ENCODE measurements around the gene NUDT16L1.

The NUDT16L1 gene

DNA sequence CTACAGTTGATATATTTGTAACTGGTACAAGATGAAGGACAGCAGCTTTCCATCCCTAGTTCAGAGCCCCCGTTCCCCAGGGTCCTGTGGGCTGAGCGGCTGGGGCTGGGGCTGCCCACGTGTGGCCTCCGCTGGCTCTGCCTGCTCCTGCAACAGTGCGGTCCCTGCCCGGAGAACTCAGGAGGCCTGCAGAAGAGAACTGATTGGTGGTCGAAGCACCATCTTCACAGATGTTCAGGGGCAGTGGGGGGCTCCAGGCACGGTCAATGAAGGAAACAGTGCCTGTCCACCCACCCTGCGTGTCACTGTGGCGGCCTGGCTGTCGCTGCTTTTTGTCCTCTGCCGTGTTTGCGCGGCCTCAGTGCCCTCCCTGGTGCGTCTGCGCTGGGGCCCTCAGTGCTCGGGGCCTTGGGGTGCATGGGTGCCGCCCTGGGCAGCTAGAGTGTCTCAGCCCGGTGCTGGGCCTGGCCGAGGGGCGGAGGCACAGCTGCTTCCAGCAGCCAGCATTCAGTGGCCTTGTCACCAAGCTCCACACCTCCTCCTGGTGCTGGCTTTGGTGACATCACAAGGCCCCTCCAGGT is 4.2 kb upstream of the NUDT16L1 start:
- H3K27ac ChIP-seq (ENCODE audit: low read depth, low read length): no peak overlapping the region
- H3K36me3 ChIP-seq (ENCODE audit: control insufficient read depth in 5 of 5, insufficient read depth in 5 of 5, low read length in 5 of 5): peaks cover 0 to 57% (median 51%) of the 10 kb centered on the region in 5 donors

DNA sequence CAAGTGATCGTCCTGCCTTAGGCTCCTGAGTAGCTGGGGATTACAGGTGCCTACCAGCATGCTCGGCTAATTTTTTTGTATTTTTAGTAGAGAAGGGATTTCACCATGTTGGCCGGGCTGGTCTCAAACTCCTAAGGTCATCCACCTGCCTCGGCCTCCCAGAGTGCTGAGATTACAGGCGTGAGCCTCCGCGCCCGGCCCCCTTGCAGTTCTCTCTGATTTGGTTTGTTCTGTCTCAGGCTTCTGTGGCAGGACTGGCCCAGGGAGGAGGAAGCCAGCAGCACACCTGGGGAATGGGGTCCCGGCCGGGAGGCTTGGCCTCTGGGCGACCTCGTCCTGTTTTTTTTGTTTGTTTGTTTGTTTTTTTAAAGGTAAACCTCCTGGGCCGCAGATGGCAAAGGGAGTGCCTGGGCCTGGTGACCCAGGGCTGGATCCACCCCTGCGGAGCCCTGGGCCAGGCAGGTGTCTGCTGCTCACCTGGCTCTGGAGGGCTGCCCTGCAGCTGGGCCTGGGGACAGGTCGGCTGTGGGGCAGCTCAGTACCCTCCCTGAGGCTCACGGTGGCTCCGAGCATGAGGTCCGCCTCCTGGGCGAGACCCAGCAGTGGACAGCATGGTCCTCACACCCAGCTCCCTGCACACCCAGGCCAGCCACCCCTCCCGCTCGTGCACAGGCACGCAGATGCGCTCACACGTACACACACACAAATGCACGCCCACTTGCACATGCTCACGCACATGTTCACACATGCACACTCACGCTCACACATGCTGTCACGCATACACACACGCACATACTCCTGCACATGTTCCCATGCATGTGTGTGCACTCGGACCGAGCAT is 3.3 kb upstream of the NUDT16L1 start:
- no peak overlapping the region for H3K27ac ChIP-seq (ENCODE audit: low read depth, low read length)
- H3K4me1 ChIP-seq (ENCODE audit: control insufficient read depth in 5 of 5, insufficient read depth in 5 of 5, low read length in 5 of 5): peaks cover 3 to 46% (median 30%) of the 10 kb centered on the region in 5 donors
- H3K9ac ChIP-seq (ENCODE audit: low read length in 5 of 5): no peak overlapping the region
- no peak overlapping the region for H3K4me3 ChIP-seq (ENCODE audit: low read depth in 1 of 5, low read length in 5 of 5)
- H3K9me3 ChIP-seq (ENCODE audit: control insufficient read depth in 5 of 5, low read length in 5 of 5): no peaks in the 10 kb centered on the region
- peaks cover 0 to 51% (median 42%) of the 10 kb centered on the region in 5 donors for H3K36me3 ChIP-seq (ENCODE audit: control insufficient read depth in 5 of 5, insufficient read depth in 5 of 5, low read length in 5 of 5)
- no peaks in the 10 kb centered on the region for H3K27me3 ChIP-seq (ENCODE audit: control insufficient read depth in 5 of 5, insufficient read depth in 4 of 5, low read length in 5 of 5)

More for the DNA sequence above, 4.2 kb upstream of the NUDT16L1 start:
- Histone ChIP-seq H3K4me3 (ENCODE audit: low read depth in 1 of 5, low read length in 5 of 5) (no peak overlapping the region), H3K9ac (ENCODE audit: low read length in 5 of 5) (no peak overlapping the region), H3K27me3 (ENCODE audit: control insufficient read depth in 5 of 5, insufficient read depth in 4 of 5, low read length in 5 of 5) (no peaks in the 10 kb centered on the region), H3K4me1 (ENCODE audit: control insufficient read depth in 5 of 5, insufficient read depth in 5 of 5, low read length in 5 of 5) (peaks cover 3 to 38% (median 22%) of the 10 kb centered on the region in 5 donors), H3K9me3 (ENCODE audit: control insufficient read depth in 5 of 5, low read length in 5 of 5) (no peaks in the 10 kb centered on the region)

DNA sequence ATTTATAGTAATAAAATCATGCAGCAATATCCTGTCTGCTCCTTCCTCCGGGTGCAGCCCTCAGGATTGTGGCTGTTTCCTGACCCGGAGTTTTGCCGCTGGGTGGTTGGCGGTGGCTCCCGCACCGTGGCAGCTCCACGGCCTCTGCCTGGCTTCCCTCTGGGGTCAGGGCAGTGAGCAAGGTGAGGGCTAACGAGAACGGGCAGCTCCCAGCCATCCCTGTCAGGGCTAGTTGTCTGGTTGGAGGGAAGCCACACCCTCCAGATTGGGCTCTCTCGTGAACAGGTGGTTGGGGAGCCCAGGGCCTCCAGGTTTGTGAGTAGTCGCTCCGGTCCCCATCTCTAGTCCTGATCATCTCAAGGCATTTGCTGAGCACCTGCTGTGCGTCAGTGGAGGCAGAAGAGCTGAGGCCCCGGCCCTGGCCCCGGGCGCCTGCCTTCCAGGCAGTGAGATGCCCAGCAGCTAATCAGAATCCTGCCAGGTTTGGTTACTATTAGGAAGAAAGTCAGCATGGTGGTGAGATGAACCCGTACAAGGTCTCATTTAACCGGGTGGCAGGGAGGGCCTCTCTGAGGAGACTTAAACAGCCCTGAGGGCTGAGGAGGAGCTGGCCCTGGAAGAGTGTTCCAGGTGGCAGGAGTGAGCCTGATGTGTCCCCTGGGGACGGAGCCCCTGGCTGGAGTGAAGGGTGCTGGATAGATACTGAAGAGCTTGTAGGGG is 2.3 kb upstream of the NUDT16L1 start:
- H3K9me3 ChIP-seq (ENCODE audit: control insufficient read depth in 5 of 5, low read length in 5 of 5): no peaks in the 10 kb centered on the region
- no peak overlapping the region for H3K9ac ChIP-seq (ENCODE audit: low read length in 5 of 5)
- peaks cover 3 to 56% (median 41%) of the 10 kb centered on the region in 5 donors for H3K4me1 ChIP-seq (ENCODE audit: control insufficient read depth in 5 of 5, insufficient read depth in 5 of 5, low read length in 5 of 5)
- no peak overlapping the region for H3K4me3 ChIP-seq (ENCODE audit: low read depth in 1 of 5, low read length in 5 of 5)
- no peaks in the 10 kb centered on the region for H3K27me3 ChIP-seq (ENCODE audit: control insufficient read depth in 5 of 5, insufficient read depth in 4 of 5, low read length in 5 of 5)
- H3K36me3 ChIP-seq (ENCODE audit: control insufficient read depth in 5 of 5, insufficient read depth in 5 of 5, low read length in 5 of 5): peaks cover 0 to 50% (median 38%) of the 10 kb centered on the region in 5 donors
- H3K27ac ChIP-seq (ENCODE audit: low read depth, low read length): no peak overlapping the region

- Histone ChIP-seq H3K4me3 (ENCODE audit: low read depth in 1 of 5, low read length in 5 of 5) (no peak overlapping the region), H3K9ac (ENCODE audit: low read length in 5 of 5) (no peak overlapping the region), H3K27ac (ENCODE audit: low read depth, low read length) (no peak overlapping the region), H3K27me3 (ENCODE audit: control insufficient read depth in 5 of 5, insufficient read depth in 4 of 5, low read length in 5 of 5) (no peaks in the 10 kb centered on the region), H3K36me3 (ENCODE audit: control insufficient read depth in 5 of 5, insufficient read depth in 5 of 5, low read length in 5 of 5) (peaks cover 0 to 50% (median 33%) of the 10 kb centered on the region in 5 donors), H3K4me1 (ENCODE audit: control insufficient read depth in 5 of 5, insufficient read depth in 5 of 5, low read length in 5 of 5) (peaks cover 3 to 64% (median 45%) of the 10 kb centered on the region in 5 donors), H3K9me3 (ENCODE audit: control insufficient read depth in 5 of 5, low read length in 5 of 5) (no peaks in the 10 kb centered on the region)
These were observed 1.5 kb upstream of the NUDT16L1 start for GRCh38 chr16:4691666-4692412.

DNA sequence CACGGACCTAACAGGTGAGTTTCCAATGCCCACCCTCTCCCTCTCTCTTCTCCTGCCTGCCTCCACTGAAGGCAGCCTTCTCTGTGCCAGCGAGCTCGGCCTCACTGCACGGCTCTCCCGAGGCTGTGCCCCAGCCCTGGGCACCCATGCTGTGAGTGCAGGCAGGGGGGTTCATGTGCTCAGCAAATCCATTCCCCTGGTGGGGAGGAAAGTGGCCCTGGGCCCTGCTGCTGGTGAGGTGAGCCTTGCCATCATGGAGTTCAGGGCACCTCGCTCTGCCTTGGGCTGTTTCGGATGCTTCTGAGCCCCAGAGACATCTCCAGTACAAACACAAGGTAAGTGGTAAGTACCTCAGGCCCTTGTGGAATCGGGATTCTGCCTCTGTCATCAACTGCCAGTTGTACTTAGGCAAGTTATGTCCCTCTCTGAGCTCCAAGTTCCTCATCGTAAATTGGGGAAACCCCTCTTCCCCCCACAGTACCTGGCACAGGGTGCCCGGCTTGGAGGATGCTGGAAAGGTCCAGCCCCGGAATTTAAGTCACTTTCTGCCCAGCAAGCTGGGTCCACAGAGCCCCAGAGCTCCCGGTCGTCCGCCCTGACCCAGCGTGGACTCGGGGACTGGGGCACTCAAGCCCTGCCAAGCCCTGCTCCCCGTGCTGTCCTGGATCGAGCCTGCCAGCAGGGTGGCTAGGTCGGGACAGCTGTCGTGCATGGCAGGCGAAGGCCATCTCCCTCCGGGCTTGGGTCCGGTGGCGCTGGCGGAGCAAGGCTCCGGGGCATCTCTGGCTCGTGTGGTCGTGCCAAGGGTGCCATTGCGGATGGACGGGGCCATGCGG is 684 bp upstream of the NUDT16L1 start:
- H3K27ac ChIP-seq (ENCODE audit: low read depth, low read length): no peak overlapping the region
- H3K4me3 ChIP-seq (ENCODE audit: low read depth in 1 of 5, low read length in 5 of 5): peak overlapping the region; percentile 7 to 94 (median 68)
- no peaks in the 10 kb centered on the region for H3K27me3 ChIP-seq (ENCODE audit: control insufficient read depth in 5 of 5, insufficient read depth in 4 of 5, low read length in 5 of 5)
- peaks cover 0 to 51% (median 37%) of the 10 kb centered on the region in 5 donors for H3K36me3 ChIP-seq (ENCODE audit: control insufficient read depth in 5 of 5, insufficient read depth in 5 of 5, low read length in 5 of 5)
- no peaks in the 10 kb centered on the region for H3K9me3 ChIP-seq (ENCODE audit: control insufficient read depth in 5 of 5, low read length in 5 of 5)
- H3K4me1 ChIP-seq (ENCODE audit: control insufficient read depth in 5 of 5, insufficient read depth in 5 of 5, low read length in 5 of 5): peaks cover 3 to 64% (median 45%) of the 10 kb centered on the region in 5 donors
- H3K9ac ChIP-seq (ENCODE audit: low read length in 5 of 5): peak overlapping the region in 4 of 5 donors; percentile 11 to 61 (median 40)

DNA sequence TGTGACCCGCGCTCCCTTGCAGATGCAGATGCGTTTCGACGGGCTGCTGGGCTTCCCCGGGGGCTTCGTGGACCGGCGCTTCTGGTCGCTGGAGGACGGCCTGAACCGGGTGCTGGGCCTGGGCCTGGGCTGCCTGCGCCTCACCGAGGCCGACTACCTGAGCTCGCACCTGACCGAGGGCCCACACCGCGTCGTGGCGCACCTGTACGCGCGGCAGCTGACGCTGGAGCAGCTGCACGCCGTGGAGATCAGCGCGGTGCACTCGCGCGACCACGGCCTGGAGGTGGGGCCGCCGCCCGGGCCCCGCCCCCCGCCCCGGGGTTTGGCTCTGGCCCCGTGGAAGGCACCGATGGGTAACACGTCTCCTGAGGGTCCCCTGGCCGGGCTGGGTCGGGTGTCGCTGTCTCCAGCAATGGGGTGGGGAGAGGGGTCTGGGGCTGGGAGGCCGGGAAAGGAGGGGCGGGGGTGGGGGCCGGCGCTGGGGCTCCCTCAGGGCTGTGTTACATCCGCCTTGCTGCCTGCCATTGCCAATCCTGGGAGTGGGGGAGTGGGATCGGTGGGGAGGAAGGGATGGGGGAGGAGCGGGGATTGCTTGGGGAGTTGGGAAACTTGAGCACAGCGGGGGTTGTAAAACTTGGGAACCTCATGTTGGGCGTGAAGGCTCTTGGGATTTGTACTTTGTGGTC is 737 bp downstream of the NUDT16L1 start:
- Histone ChIP-seq H3K4me3 (ENCODE audit: low read depth in 1 of 5, low read length in 5 of 5) (peak overlapping the region in 4 of 5 donors; percentile 71 to 96 (median 93)), H3K27ac (ENCODE audit: low read depth, low read length) (peak overlapping the region; percentile 41), H3K4me1 (ENCODE audit: control insufficient read depth in 5 of 5, insufficient read depth in 5 of 5, low read length in 5 of 5) (peaks cover 3 to 55% (median 40%) of the 10 kb centered on the region in 5 donors), H3K27me3 (ENCODE audit: control insufficient read depth in 5 of 5, insufficient read depth in 4 of 5, low read length in 5 of 5) (no peaks in the 10 kb centered on the region), H3K9ac (ENCODE audit: low read length in 5 of 5) (peak overlapping the region in 4 of 5 donors; percentile 46 to 78 (median 64)), H3K36me3 (ENCODE audit: control insufficient read depth in 5 of 5, insufficient read depth in 5 of 5, low read length in 5 of 5) (peaks cover 0 to 51% (median 39%) of the 10 kb centered on the region in 5 donors), H3K9me3 (ENCODE audit: control insufficient read depth in 5 of 5, low read length in 5 of 5) (no peaks in the 10 kb centered on the region)

DNA sequence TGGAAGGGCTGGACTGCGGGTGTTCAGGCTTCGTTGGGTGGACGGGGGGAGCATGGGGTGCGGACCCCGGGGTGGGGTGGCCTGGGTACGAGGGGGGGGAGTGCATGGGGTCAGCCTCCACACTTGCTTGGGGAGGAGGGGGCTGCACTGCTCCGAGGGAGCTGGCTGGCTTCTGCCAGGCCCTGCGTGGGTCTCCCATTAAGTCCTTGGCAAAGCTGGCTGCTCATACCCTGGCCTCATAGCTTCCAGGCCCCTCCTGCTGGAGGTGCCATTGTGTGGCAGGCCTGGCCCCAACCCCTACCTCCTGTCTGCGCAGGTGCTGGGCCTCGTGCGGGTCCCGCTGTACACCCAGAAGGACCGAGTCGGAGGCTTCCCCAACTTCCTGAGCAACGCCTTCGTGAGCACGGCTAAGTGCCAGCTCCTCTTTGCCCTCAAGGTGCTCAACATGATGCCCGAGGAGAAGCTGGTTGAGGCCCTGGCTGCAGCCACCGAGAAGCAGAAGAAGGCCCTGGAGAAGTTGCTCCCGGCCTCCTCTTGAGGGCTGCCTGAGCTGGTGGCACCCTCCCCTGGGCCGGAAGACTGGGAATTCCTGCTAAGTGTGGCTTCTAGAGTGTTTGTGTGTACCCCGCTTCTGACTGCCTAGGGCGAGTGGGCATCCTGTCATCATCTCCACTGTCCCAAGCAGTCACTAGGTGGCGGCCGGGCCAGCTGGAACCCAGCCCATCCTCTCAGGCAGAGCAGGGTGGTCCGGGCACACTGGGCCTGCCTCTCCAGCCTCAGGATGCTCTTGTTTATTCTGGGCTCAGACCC is 1.5 kb downstream of the NUDT16L1 start:
- peaks cover 0 to 55% (median 42%) of the 10 kb centered on the region in 5 donors for H3K36me3 ChIP-seq (ENCODE audit: control insufficient read depth in 5 of 5, insufficient read depth in 5 of 5, low read length in 5 of 5)
- H3K9ac ChIP-seq (ENCODE audit: low read length in 5 of 5): peak overlapping the region in 1 of 5 donors; percentile 47
- H3K27me3 ChIP-seq (ENCODE audit: control insufficient read depth in 5 of 5, insufficient read depth in 4 of 5, low read length in 5 of 5): no peaks in the 10 kb centered on the region
- no peak overlapping the region for H3K27ac ChIP-seq (ENCODE audit: low read depth, low read length)
- H3K9me3 ChIP-seq (ENCODE audit: control insufficient read depth in 5 of 5, low read length in 5 of 5): no peaks in the 10 kb centered on the region
- peaks cover 3 to 55% (median 40%) of the 10 kb centered on the region in 5 donors for H3K4me1 ChIP-seq (ENCODE audit: control insufficient read depth in 5 of 5, insufficient read depth in 5 of 5, low read length in 5 of 5)
- peak overlapping the region in 2 of 5 donors; percentile 92 to 94 for H3K4me3 ChIP-seq (ENCODE audit: low read depth in 1 of 5, low read length in 5 of 5)

DNA sequence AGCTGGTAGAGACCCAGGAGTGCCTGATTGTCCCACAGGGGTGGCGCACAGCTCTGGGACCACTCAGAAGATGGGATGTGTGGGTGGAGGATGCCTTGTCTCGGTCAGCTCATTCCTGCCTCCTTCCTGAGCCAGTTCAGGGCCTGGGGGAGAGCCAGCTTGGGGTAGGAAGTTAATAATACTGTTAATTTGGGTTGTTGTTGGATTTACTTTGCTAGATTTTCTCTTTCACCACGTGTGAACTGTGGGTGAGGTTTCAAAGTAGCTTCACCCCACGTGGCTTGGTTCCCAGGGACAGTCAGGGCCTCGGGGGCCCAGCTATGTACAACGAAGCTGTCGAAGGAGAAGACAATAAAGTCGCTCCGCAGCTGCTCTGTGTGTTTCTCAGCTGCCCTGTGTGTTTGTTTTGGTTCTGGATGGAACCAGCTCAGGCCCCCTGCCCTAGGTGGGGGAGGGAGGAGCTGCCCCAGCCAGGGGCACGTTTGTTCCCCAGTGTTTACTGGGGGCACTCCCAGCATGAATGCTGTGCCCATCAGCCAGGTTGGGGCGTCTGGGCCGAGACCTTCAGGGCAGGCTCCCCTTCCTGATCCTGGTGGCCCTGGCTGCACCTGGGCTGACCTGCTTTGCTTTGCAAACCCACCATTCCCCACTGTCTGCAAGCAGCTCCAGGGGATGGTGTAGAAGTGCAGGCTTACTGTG is 2.3 kb downstream of the NUDT16L1 start:
- Histone ChIP-seq H3K9me3 (ENCODE audit: control insufficient read depth in 5 of 5, low read length in 5 of 5) (no peaks in the 10 kb centered on the region), H3K4me3 (ENCODE audit: low read depth in 1 of 5, low read length in 5 of 5) (no peak overlapping the region), H3K27me3 (ENCODE audit: control insufficient read depth in 5 of 5, insufficient read depth in 4 of 5, low read length in 5 of 5) (no peaks in the 10 kb centered on the region), H3K9ac (ENCODE audit: low read length in 5 of 5) (no peak overlapping the region), H3K36me3 (ENCODE audit: control insufficient read depth in 5 of 5, insufficient read depth in 5 of 5, low read length in 5 of 5) (peaks cover 0 to 57% (median 43%) of the 10 kb centered on the region in 5 donors), H3K27ac (ENCODE audit: low read depth, low read length) (no peak overlapping the region), H3K4me1 (ENCODE audit: control insufficient read depth in 5 of 5, insufficient read depth in 5 of 5, low read length in 5 of 5) (peaks cover 3 to 51% (median 36%) of the 10 kb centered on the region in 5 donors)

Data from subcutaneous abdominal adipose tissue (tissue), 5 donors.